NT2/D1 (cell line): ENCODE measurements around the gene SAE1.
A peak's percentile ranks its signal among the peaks of the same experiment; 100 is the strongest.
"Not testable (repeated sequence)": the region's sequence is repeated elsewhere in the genome, so short reads cannot be mapped to it uniquely, and the experiment has no call there.

ENCODE experiments used
- DNase-seq: peaks from one replicate; pipeline ENCODE4 v3.0.0-alpha.2; 2011; ENCODE audit warnings: low read depth, low spot score
- H3K27me3 ChIP-seq: 2 replicates; pipeline ENCODE4 v1.6.0; 2011; ENCODE audit warnings: mild to moderate bottlenecking; ENCODE audit not compliant: insufficient read length, insufficient read depth
- H3K36me3 ChIP-seq: 2 replicates; pipeline ENCODE4 v1.6.1; 2011; ENCODE audit warnings: mild to moderate bottlenecking, low read length, mixed read lengths; ENCODE audit not compliant: insufficient read depth, insufficient read length
- H3K4me1 ChIP-seq: 2 replicates; pipeline ENCODE4 v1.5.1; 2011; ENCODE audit not compliant: insufficient read depth, insufficient read length
- H3K4me3 ChIP-seq: 2 replicates; pipeline ENCODE4 v1.5.1; 2011; ENCODE audit warnings: low read depth; ENCODE audit not compliant: insufficient read length
- H3K9ac ChIP-seq: 2 replicates; pipeline ENCODE4 v1.6.0; 2011; ENCODE audit warnings: low read depth; ENCODE audit not compliant: insufficient read length
- H3K9me3 ChIP-seq: 2 replicates; pipeline ENCODE4 v1.5.1; 2011; ENCODE audit warnings: mild to moderate bottlenecking, low read length; ENCODE audit not compliant: insufficient read depth
- SUZ12 ChIP-seq: IDR thresholded peaks from 2 replicates; pipeline ENCODE4 v1.6.1; 2011; ENCODE audit not compliant: insufficient read length, insufficient read depth; ENCODE audit errors: extremely low read depth
- YY1 ChIP-seq: IDR thresholded peaks from 2 replicates; pipeline ENCODE4 v1.6.1; 2011; ENCODE audit not compliant: insufficient read length, insufficient read depth
- ZNF274 ChIP-seq: IDR thresholded peaks from 2 replicates; pipeline ENCODE4 v1.6.1; 2011; ENCODE audit warnings: mild to moderate bottlenecking, low read depth, low read length

SAE1 gene

GRCh38 chr19:47134545-47134944 lies 3.9 kb downstream of the SAE1 start:
- no peak for DNase-seq
- Histone ChIP-seq H3K9me3 (peaks cover 3% of the 10 kb centered on the region; the same call in 1 of the 2 replicates), H3K4me3 (no peak overlapping the region), H3K4me1 (peaks cover 9% of the 10 kb centered on the region), H3K9ac (peak overlapping the region; percentile 12), H3K36me3 (peaks cover 33% of the 10 kb centered on the region), H3K27me3 (no peaks in the 10 kb centered on the region)
- TF ChIP-seq YY1 = no peak
- TF ChIP-seq SUZ12 = no peak
- no peak for TF ChIP-seq ZNF274

- Histone ChIP-seq H3K9me3 (peaks cover 1% of the 10 kb centered on the region; the same call in 1 of the 2 replicates), H3K36me3 (peaks cover 33% of the 10 kb centered on the region), H3K27me3 (no peaks in the 10 kb centered on the region), H3K4me1 (peaks cover 6% of the 10 kb centered on the region), H3K4me3 (no peak overlapping the region), H3K9ac (no peak overlapping the region)
- no peak for DNase-seq
- TF ChIP-seq ZNF274 (no peak), SUZ12 (no peak), YY1 (no peak)
Observed at GRCh38 chr19:47135156-47135555, 4.5 kb downstream of the SAE1 start.

GRCh38 chr19:47141252-47141651 lies 10.6 kb downstream of the SAE1 start:
- peaks cover 48% of the 10 kb centered on the region for H3K36me3 ChIP-seq
- not testable (repeated sequence) for DNase-seq, H3K9me3 ChIP-seq, H3K9ac ChIP-seq, H3K27me3 ChIP-seq, H3K4me3 ChIP-seq, H3K4me1 ChIP-seq

GRCh38 chr19:47141695-47142094 lies 11.1 kb downstream of the SAE1 start:
- peaks cover 5% of the 10 kb centered on the region for H3K4me1 ChIP-seq
- TF ChIP-seq YY1 (no peak), ZNF274 (no peak), SUZ12 (no peak)
- no peaks in the 10 kb centered on the region for H3K9me3 ChIP-seq
- H3K27me3 ChIP-seq = no peaks in the 10 kb centered on the region
- no peak overlapping the region for H3K4me3 ChIP-seq
- H3K9ac ChIP-seq = no peak overlapping the region
- peaks cover 52% of the 10 kb centered on the region for H3K36me3 ChIP-seq
- DNase-seq = no peak

- Histone ChIP-seq H3K36me3 (peaks cover 56% of the 10 kb centered on the region), H3K9ac (no peak overlapping the region), H3K4me1 (peaks cover 3% of the 10 kb centered on the region), H3K27me3 (no peaks in the 10 kb centered on the region), H3K9me3 (no peaks in the 10 kb centered on the region), H3K4me3 (no peak overlapping the region)
- TF ChIP-seq ZNF274 = no peak
- no peak for TF ChIP-seq SUZ12
- TF ChIP-seq YY1 = no peak
- DNase-seq = no peak
Observed at GRCh38 chr19:47142779-47143178, 12.1 kb downstream of the SAE1 start.

GRCh38 chr19:47143322-47144073 lies 12.9 kb downstream of the SAE1 start:
- H3K9ac ChIP-seq = no peak overlapping the region

GRCh38 chr19:47144630-47145029 lies 14.0 kb downstream of the SAE1 start:
- Histone ChIP-seq H3K36me3 (peaks cover 55% of the 10 kb centered on the region), H3K9ac (no peak overlapping the region), H3K9me3 (no peaks in the 10 kb centered on the region), H3K27me3 (no peaks in the 10 kb centered on the region), H3K4me3 (no peak overlapping the region), H3K4me1 (no peaks in the 10 kb centered on the region)
- no peak for DNase-seq
- TF ChIP-seq SUZ12 (no peak), ZNF274 (no peak), YY1 (no peak)

More at GRCh38 chr19:47143322-47144073, 12.9 kb downstream of the SAE1 start:
- H3K27me3 ChIP-seq = no peaks in the 10 kb centered on the region
- H3K9me3 ChIP-seq = no peaks in the 10 kb centered on the region
- no peaks in the 10 kb centered on the region for H3K4me1 ChIP-seq
- peaks cover 59% of the 10 kb centered on the region for H3K36me3 ChIP-seq
- no peak for DNase-seq
- H3K4me3 ChIP-seq = no peak overlapping the region
- TF ChIP-seq YY1 = no peak
- no peak for TF ChIP-seq SUZ12
- TF ChIP-seq ZNF274 = no peak
